Psoas muscle (tissue), 8 donors: Measurements from ENCODE around the gene RETREG1. TPM values are rescaled to one million over a fixed set of nuclear protein-coding genes. Genes with fewer than 3 reads are reported as not detected.

Experiments
- ATAC-seq, 4 donors: fragments of 200-7000 bp; cut with Tn5 transposase; one replicate each; pipeline ENCODE4 v1.9.1; 2020; ENCODE audit warnings: moderate library complexity in 3 of 4, mild to moderate bottlenecking in 2 of 4
- DNase-seq, 2 donors: peaks; one replicate each; pipeline ENCODE4 v3.0.0-alpha.2; 2020
- H3K27ac ChIP-seq: fragments of 200-600 bp; one replicate; pipeline ENCODE4 v1.8.0; 2022
- H3K27me3 ChIP-seq, 3 donors: fragments of 200-600 bp in 1 of 3; one replicate each; pipeline versions ENCODE4 v1.6.1 to v1.8.0; 2013 to 2022; ENCODE audit warnings: low read length in 2 of 3, mild to moderate bottlenecking in 2 of 3, moderate library complexity in 1 of 3; ENCODE audit not compliant: insufficient read depth in 3 of 3
- H3K36me3 ChIP-seq, 2 donors: fragments of 200-600 bp in 1 of 2; one replicate each; pipeline versions ENCODE4 v1.6.1 to v1.8.0; 2013 to 2022; ENCODE audit warnings: low read depth in 1 of 2, mild to moderate bottlenecking in 1 of 2, moderate library complexity in 1 of 2; ENCODE audit not compliant: insufficient read depth in 1 of 2
- H3K4me1 ChIP-seq: fragments of 200-600 bp; one replicate; pipeline ENCODE4 v1.8.0; 2022
- H3K4me3 ChIP-seq: fragments of 200-600 bp; one replicate; pipeline ENCODE4 v1.8.0; 2022; ENCODE audit warnings: mild to moderate bottlenecking
- H3K9me3 ChIP-seq: fragments of 200-600 bp; one replicate; pipeline ENCODE4 v1.8.0; 2022
- WGBS, 3 donors: extraction: QIAGEN DNeasy Blood & Tissue Kit; methylation state at CpG; one replicate each; pipeline versions ENCODE4 v1.1.6 to v1.1.7; 2013; 5-methylcytosine and 5-hydroxymethylcytosine counted together
- intact Hi-C, 2 donors: fragments of 100-400 bp; cut with DNase I; formaldehyde crosslinking; loops; one replicate each; pipeline versions ENCODE4 v1.11.0 to v1.14.2; 2022
- polyA plus RNA-seq, 3 donors: library from polyadenylated mRNA; stranded (reverse); fragments of 200-250 nt; gene quantifications; one replicate each; pipeline ENCODE4 v1.2.3, GENCODE V29; 2013
- total RNA-seq, 4 donors: library from RNA; stranded (reverse); fragmentation: NEBNext Ultra II Directional in 2 of 4; extraction: Animal tissue kit (Norgen Biotek cat#: 25700) in 2 of 4; gene quantifications; one replicate each; pipeline versions ENCODE4 v1.2.1 to v1.2.4, GENCODE V29; 2021 to 2023
- TF ChIP-seq, protein P1 (sequence below): fragments of 200-600 bp; IDR thresholded peaks from one replicate; pipeline ENCODE4 v1.8.0; 2022; ENCODE audit warnings: antibody characterized with exemption
- donor health status: healthy with polysubstance abuse.
- donor health status: DM: no; HTN: no; CAD: no; lungs with moderate emphysema.
- donor health status: Bipolar disorder and iron deficiency.
- donor health status: healthy.
- donor health status: DM: yes; HTN: yes; CAD: no.
- donor health status: DM: no; HTN: no; CAD: no.
- donor health status: DM: no; HTN: no; CAD: no.
- donor health status: DM: yes; HTN: yes; CAD: no.

The RETREG1 gene
- total and polyA plus RNA-seq, 7 donors: 2.1 to 252 (median 191) TPM

DNA sequence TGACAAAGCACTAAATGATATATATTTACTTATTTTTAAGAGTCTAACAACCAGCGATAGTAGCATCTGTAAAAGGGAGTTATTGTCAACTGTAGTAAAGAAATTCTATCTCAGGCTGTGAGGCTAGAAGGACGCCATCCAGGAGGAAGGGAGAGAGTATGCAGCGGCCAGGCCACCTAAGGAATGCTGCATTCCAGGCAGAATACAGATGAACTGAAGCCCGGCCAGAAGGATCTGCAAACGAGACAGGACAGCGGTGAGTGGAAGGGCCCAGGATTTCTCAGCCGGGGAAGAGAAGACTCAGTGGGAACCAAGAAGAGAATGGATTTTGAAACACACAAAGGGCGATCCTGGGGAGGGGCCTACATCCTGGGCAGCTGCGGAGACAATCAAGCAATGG, 7.4 kb downstream of the RETREG1 start:
- Histone ChIP-seq H3K27ac (no peak overlapping the region), H3K9me3 (no peaks in the 10 kb centered on the region), H3K36me3 (no peaks in the 10 kb centered on the region), H3K4me1 (no peaks in the 10 kb centered on the region), H3K27me3 (no peaks in the 10 kb centered on the region), H3K4me3 (no peak overlapping the region)
- ATAC-seq (no peak), DNase-seq (no peak)
- WGBS, 3 donors: 80 to 83% (median 82%) methylated on average over 9 of the region's 9 CpGs
- intact Hi-C loops: no loop called here
- TF ChIP-seq, protein P1, sequence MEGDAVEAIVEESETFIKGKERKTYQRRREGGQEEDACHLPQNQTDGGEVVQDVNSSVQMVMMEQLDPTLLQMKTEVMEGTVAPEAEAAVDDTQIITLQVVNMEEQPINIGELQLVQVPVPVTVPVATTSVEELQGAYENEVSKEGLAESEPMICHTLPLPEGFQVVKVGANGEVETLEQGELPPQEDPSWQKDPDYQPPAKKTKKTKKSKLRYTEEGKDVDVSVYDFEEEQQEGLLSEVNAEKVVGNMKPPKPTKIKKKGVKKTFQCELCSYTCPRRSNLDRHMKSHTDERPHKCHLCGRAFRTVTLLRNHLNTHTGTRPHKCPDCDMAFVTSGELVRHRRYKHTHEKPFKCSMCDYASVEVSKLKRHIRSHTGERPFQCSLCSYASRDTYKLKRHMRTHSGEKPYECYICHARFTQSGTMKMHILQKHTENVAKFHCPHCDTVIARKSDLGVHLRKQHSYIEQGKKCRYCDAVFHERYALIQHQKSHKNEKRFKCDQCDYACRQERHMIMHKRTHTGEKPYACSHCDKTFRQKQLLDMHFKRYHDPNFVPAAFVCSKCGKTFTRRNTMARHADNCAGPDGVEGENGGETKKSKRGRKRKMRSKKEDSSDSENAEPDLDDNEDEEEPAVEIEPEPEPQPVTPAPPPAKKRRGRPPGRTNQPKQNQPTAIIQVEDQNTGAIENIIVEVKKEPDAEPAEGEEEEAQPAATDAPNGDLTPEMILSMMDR: no peak

GRCh38 chr5:16606628-16607027, 10.2 kb downstream of the RETREG1 start:
- H3K4me3 ChIP-seq: no peak overlapping the region
- TF ChIP-seq, protein P1: no peak
- no peaks in the 10 kb centered on the region for H3K9me3 ChIP-seq
- intact Hi-C loops: no loop called here
- H3K27me3 ChIP-seq: no peaks in the 10 kb centered on the region
- no peak overlapping the region for H3K27ac ChIP-seq
- no peaks in the 10 kb centered on the region for H3K4me1 ChIP-seq
- H3K36me3 ChIP-seq: no peaks in the 10 kb centered on the region
- ATAC-seq (no peak), DNase-seq (no peak)
- 98 to 100% (median 100%) methylated on average over 1 of the region's 1 CpG for WGBS, 3 donors

- no peaks in the 10 kb centered on the region for H3K27me3 ChIP-seq
- no peaks in the 10 kb centered on the region for H3K9me3 ChIP-seq
- no peaks in the 10 kb centered on the region for H3K4me1 ChIP-seq
- intact Hi-C loops: no loop called here
- TF ChIP-seq, protein P1: no peak
- WGBS, 3 donors: 64 to 75% (median 75%) methylated on average over 6 of the region's 6 CpGs
- H3K4me3 ChIP-seq: no peak overlapping the region
- DNase-seq (no peak), ATAC-seq (no peak)
- no peak overlapping the region for H3K27ac ChIP-seq
- no peaks in the 10 kb centered on the region for H3K36me3 ChIP-seq
Measured at GRCh38 chr5:16603701-16604100, 13.1 kb downstream of the RETREG1 start.

DNA sequence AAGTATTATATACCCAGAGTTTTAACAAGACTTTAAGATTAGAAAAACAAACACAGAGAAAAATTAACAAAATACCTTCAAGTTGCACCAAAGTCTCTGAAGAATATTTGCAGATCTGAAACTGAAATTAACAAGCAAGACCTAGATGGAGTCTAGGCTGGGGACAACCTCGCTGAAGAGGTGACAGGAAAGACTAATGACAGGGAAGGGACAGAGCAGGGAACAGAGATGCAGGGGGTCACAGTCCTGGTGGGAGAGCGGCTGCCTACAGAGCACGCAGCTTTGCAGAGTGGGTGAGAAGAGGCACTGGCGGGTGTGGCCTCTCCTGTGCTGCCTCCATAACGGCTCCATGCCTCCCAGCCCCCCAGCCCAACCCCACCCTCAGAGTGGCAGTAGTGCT, 13.5 kb downstream of the RETREG1 start:
- TF ChIP-seq, protein P1: no peak
- 71 to 82% (median 74%) methylated on average over 4 to 5 of the region's 5 CpGs for WGBS, 3 donors
- intact Hi-C loops: no loop called here

DNA sequence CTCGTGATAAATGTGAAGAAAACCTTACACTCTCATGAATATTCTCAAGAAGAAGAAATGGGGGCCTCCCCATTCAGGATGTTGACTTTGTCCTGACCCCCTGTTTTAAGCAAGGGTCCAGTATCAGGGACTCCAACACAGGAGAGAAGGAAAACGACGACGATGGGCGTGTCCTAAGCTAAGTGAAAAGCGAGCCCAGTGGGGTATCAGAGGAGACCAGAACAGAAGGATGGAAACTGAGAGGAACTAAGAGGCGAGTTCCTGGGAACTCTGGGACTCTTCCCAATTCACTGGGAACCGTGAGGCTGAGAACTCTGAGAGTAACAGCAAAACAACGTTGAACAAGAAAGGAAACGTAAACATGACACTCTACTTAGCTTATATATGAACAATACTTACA, 14.6 kb downstream of the RETREG1 start:
- intact Hi-C loops: no loop called here
- H3K4me1 ChIP-seq: no peaks in the 10 kb centered on the region
- 71 to 79% (median 74%) methylated on average over 10 of the region's 10 CpGs for WGBS, 3 donors

More for the DNA sequence above, 13.5 kb downstream of the RETREG1 start:
- Histone ChIP-seq H3K27me3 (no peaks in the 10 kb centered on the region), H3K4me3 (no peak overlapping the region), H3K36me3 (no peaks in the 10 kb centered on the region), H3K4me1 (no peaks in the 10 kb centered on the region), H3K9me3 (no peaks in the 10 kb centered on the region), H3K27ac (no peak overlapping the region)
- DNase-seq (no peak), ATAC-seq (no peak)

More for the DNA sequence above, 14.6 kb downstream of the RETREG1 start:
- ATAC-seq (no peak), DNase-seq (no peak)
- Histone ChIP-seq H3K4me3 (no peak overlapping the region), H3K36me3 (no peaks in the 10 kb centered on the region), H3K9me3 (no peaks in the 10 kb centered on the region), H3K27me3 (no peaks in the 10 kb centered on the region), H3K27ac (no peak overlapping the region)
- TF ChIP-seq, protein P1: no peak
